Astrocyte (in vitro differentiated cells and primary cell): ENCODE data around the gene ZNF367.

ENCODE experiments used
- CTCF ChIP-seq: IDR thresholded peaks from 2 replicates; pipeline ENCODE4 v1.5.1; 2011; ENCODE audit warnings: low read depth, mild to moderate bottlenecking, inconsistent platforms, low read length, moderate library complexity; ENCODE audit not compliant: insufficient read depth
- EZH2 ChIP-seq: IDR thresholded peaks from 2 replicates; pipeline ENCODE4 v1.6.1; 2012; ENCODE audit warnings: mild to moderate bottlenecking, low read length, inconsistent platforms; ENCODE audit not compliant: insufficient read depth

- no peak for TF ChIP-seq EZH2
- TF ChIP-seq CTCF = no peak
Observed at GRCh38 chr9:96340707-96341106, 77.5 kb downstream of the ZNF367 start.
